HCT116 (cell line): Measurements from ENCODE around the gene NTN3. TPM values are rescaled to one million over a fixed set of nuclear protein-coding genes. Genes with fewer than 3 reads are reported as not detected.
A peak's percentile ranks its signal among the peaks of the same experiment; 100 is the strongest.

Experiments
- ATAC-seq: fragments of 200-7000 bp; cut with Tn5 transposase; 2 replicates; pipeline ENCODE4 v1.9.1; 2020; ENCODE audit warnings: mild to moderate bottlenecking, moderate library complexity
- BruUV-seq: library from RNA; stranded (reverse); fragments of 400-500 nt; replicated peaks from 2 replicates; lab custom pipeline; 2021; lab: Mats Ljungman, UMichigan
- CTCF ChIA-PET: fragments of 300-600 bp; sonication (Branson Sonifier 250); formaldehyde crosslinking; loops from one replicate; lab custom pipeline; 2021; ENCODE audit warnings: antibody characterized with exemption; lab: Charles Lee
- POLR2A ChIA-PET: fragments of 300-600, 350-600 bp; sonication (Branson Sonifier 250); formaldehyde crosslinking; loops from one replicate; lab custom pipeline; 2021; ENCODE audit warnings: antibody characterized with exemption; lab: Charles Lee
- RAD21 ChIA-PET, 2 experiments: fragments of 300-600 bp; sonication (Branson Sonifier 250); formaldehyde crosslinking; loops; one replicate each; lab custom pipeline; 2023; ENCODE audit warnings: low total read pairs in 2 of 2; ENCODE audit not compliant: uncharacterized antibody in 2 of 2, unreplicated experiment in 2 of 2, low non-redundant PET in 1 of 2; lab: Charles Lee
- DNase-seq: peaks from one replicate; pipeline ENCODE4 v3.0.0-alpha.2; 2010; ENCODE audit warnings: low read depth, low spot score
- H2AFZ ChIP-seq: fragments of 200-600 bp; shearing (Covaris generic), sonication (generic); 2 replicates; pipeline ENCODE4 v1.6.1; 2017; ENCODE audit warnings: low read depth, mixed run types, mixed read lengths, antibody characterized with exemption, low read length; ENCODE audit not compliant: poor library complexity, severe bottlenecking
- H3K27ac ChIP-seq: 2 replicates; pipeline ENCODE4 v1.5.1; 2012; ENCODE audit warnings: low read depth, low read length
- H3K27me3 ChIP-seq: fragments of 200-600 bp; sonication (generic); 2 replicates; pipeline ENCODE4 v1.6.1; 2016; ENCODE audit warnings: mixed run types, low read length, mixed read lengths; ENCODE audit not compliant: insufficient read depth
- H3K36me3 ChIP-seq, 2 experiments: fragments of 200-500 bp in 1 of 2; fragments of 200-600 bp in 1 of 2; sonication (Bioruptor generic) in 1 of 2; sonication (generic) in 1 of 2; 2 replicates each; pipeline versions ENCODE4 v1.5.1 to v1.6.1; 2014 to 2016; ENCODE audit warnings: low read length in 2 of 2, inconsistent platforms in 1 of 2, mixed read lengths in 1 of 2, mixed run types in 1 of 2; ENCODE audit not compliant: insufficient read depth in 2 of 2, control insufficient read depth in 1 of 2
- H3K4me1 ChIP-seq, 2 experiments: fragments of 200-600 bp in 1 of 2; sonication (generic) in 1 of 2; 2 replicates each; pipeline versions ENCODE4 v1.5.1 to v1.6.1; 2012 to 2017; ENCODE audit warnings: low read length in 2 of 2, inconsistent platforms in 1 of 2, mild to moderate bottlenecking in 1 of 2, mixed read lengths in 1 of 2, mixed run types in 1 of 2, moderate library complexity in 1 of 2; ENCODE audit not compliant: insufficient read depth in 2 of 2, control insufficient read depth in 1 of 2
- H3K4me2 ChIP-seq: fragments of 200-600 bp; sonication (generic); 2 replicates; pipeline ENCODE4 v1.6.1; 2017; ENCODE audit warnings: mixed run types, low read length, mixed read lengths
- H3K4me3 ChIP-seq, 2 experiments: fragments of 200-600 bp in 1 of 2; sonication (generic) in 1 of 2; replicated peaks in 1 of 2; 2 replicates each; pipeline ENCODE4 v1.5.1; 2011 to 2016; ENCODE audit warnings: low read length in 2 of 2, control low read depth in 1 of 2, low read depth in 1 of 2, mild to moderate bottlenecking in 1 of 2, mixed read lengths in 1 of 2, mixed run types in 1 of 2
- H3K79me2 ChIP-seq: fragments of 200-600 bp; sonication (generic); 2 replicates; pipeline ENCODE4 v1.6.1; 2017; ENCODE audit warnings: mild to moderate bottlenecking, mixed run types, low read length, moderate library complexity, mixed read lengths; ENCODE audit not compliant: insufficient read depth
- H3K9ac ChIP-seq: fragments of 200-600 bp; sonication (generic); 2 replicates; pipeline ENCODE4 v1.6.1; 2016; ENCODE audit warnings: low read length, mixed read lengths
- H3K9me2 ChIP-seq: fragments of 200-600 bp; sonication (generic), shearing (Covaris generic); 2 replicates; pipeline ENCODE4 v1.6.1; 2017; ENCODE audit warnings: mixed run types, mild to moderate bottlenecking, moderate library complexity; ENCODE audit not compliant: insufficient read depth
- H3K9me3 ChIP-seq, 2 experiments: fragments of 200-500 bp in 1 of 2; fragments of 200-600 bp in 1 of 2; sonication (Bioruptor generic) in 1 of 2; sonication (generic) in 1 of 2; 2 replicates each; pipeline ENCODE4 v1.6.1; 2014 to 2017; ENCODE audit warnings: low read length in 2 of 2, mixed read lengths in 2 of 2, inconsistent platforms in 1 of 2, low read depth in 1 of 2, mild to moderate bottlenecking in 1 of 2, mixed run types in 1 of 2, moderate library complexity in 1 of 2; ENCODE audit not compliant: control insufficient read depth in 1 of 2, insufficient read depth in 1 of 2
- H4K20me1 ChIP-seq: fragments of 200-600 bp; sonication (generic), shearing (Covaris generic); 2 replicates; pipeline ENCODE4 v1.6.1; 2017; ENCODE audit warnings: mixed run types, mild to moderate bottlenecking, moderate library complexity; ENCODE audit not compliant: insufficient read depth
- ATF3 ChIP-seq: IDR thresholded peaks from 2 replicates; pipeline ENCODE4 v1.6.1; 2012
- CTCF ChIP-seq, 3 experiments: fragments of 200-600 bp in 1 of 3; sonication (generic) in 1 of 3; IDR thresholded peaks in 2 of 3; conservative IDR thresholded peaks in 1 of 3; 2 replicates each; pipeline ENCODE4 v1.5.1; 2012 to 2017; ENCODE audit warnings: low read depth in 2 of 3, low read length in 2 of 3, antibody characterized with exemption in 1 of 3, borderline replicate concordance in 1 of 3, control low read depth in 1 of 3, mild to moderate bottlenecking in 1 of 3, mixed read lengths in 1 of 3, mixed run types in 1 of 3, moderate library complexity in 1 of 3; ENCODE audit not compliant: insufficient read depth in 1 of 3
- EGR1 ChIP-seq: IDR thresholded peaks from 2 replicates; pipeline ENCODE4 v1.6.1; 2012; ENCODE audit warnings: low read depth
- ELF1 ChIP-seq: IDR thresholded peaks from 2 replicates; pipeline ENCODE4 v1.6.1; 2012; ENCODE audit warnings: low read depth, borderline replicate concordance
- EZH2 ChIP-seq: fragments of 200-600 bp; sonication (generic); IDR thresholded peaks from 2 replicates; pipeline ENCODE4 v1.6.1; 2017; ENCODE audit warnings: antibody characterized with exemption, mixed run types
- FOSL1 ChIP-seq: IDR thresholded peaks from 2 replicates; pipeline ENCODE4 v1.6.1; 2012; ENCODE audit warnings: low read depth
- MAX ChIP-seq: IDR thresholded peaks from 2 replicates; pipeline ENCODE4 v1.6.1; 2012
- RAD21 ChIP-seq: IDR thresholded peaks from 2 replicates; pipeline ENCODE4 v1.6.1; 2012; ENCODE audit warnings: low read depth, mild to moderate bottlenecking
- REST ChIP-seq: IDR thresholded peaks from 2 replicates; pipeline ENCODE4 v1.6.1; 2012; ENCODE audit warnings: low read depth
- SIN3A ChIP-seq: IDR thresholded peaks from 2 replicates; pipeline ENCODE4 v1.6.1; 2012; ENCODE audit warnings: low read depth
- SP1 ChIP-seq: IDR thresholded peaks from 2 replicates; pipeline ENCODE4 v1.6.1; 2012; ENCODE audit warnings: low read depth
- YY1 ChIP-seq: IDR thresholded peaks from 2 replicates; pipeline ENCODE4 v1.6.1; 2011; ENCODE audit warnings: low read length, low read depth, moderate library complexity, mild to moderate bottlenecking; ENCODE audit not compliant: insufficient replicate concordance; ENCODE audit errors: extremely low read depth
- ZBTB33 ChIP-seq: IDR thresholded peaks from 2 replicates; pipeline ENCODE4 v1.6.1; 2011; ENCODE audit warnings: mild to moderate bottlenecking, low read length, moderate library complexity; ENCODE audit not compliant: insufficient replicate concordance; ENCODE audit errors: extremely low read depth
- ZFX ChIP-seq: fragments of 450-650 bp; IDR thresholded peaks from 2 replicates; pipeline ENCODE4 v1.6.1; 2017
- ZNF274 ChIP-seq: fragments of 200-500 bp; sonication (Bioruptor generic); IDR thresholded peaks from 2 replicates; pipeline ENCODE4 v1.6.1; 2014; ENCODE audit warnings: mild to moderate bottlenecking, low read depth, low read length, inconsistent platforms
- intact Hi-C: fragments of 100-400 bp; cut with micrococcal nuclease; formaldehyde crosslinking; loops from 2 replicates; pipeline ENCODE4 v1.10.0; 2022
- total RNA-seq: library from RNA; stranded (reverse); gene quantifications from one replicate; pipeline ENCODE4 v1.2.1, GENCODE V29; 2021; ENCODE audit not compliant: unreplicated experiment

The NTN3 gene
- total RNA-seq, 1 experiment from 2014 or later = 0.30 TPM

- Histone ChIP-seq H3K36me3 (peaks cover 0 to 4% of the 10 kb centered on the region in 2 experiments; a peak in 1 of 4 replicates), H2AFZ (no peak overlapping the region), H4K20me1 (no peaks in the 10 kb centered on the region), H3K4me1 (peaks cover 3 to 12% of the 10 kb centered on the region in 2 experiments; a peak in 3 of 4 replicates), H3K27ac (no peak overlapping the region; the same call in 1 of the 2 replicates), H3K27me3 (no peaks in the 10 kb centered on the region), H3K79me2 (no peaks in the 10 kb centered on the region), H3K9me3 (no peaks in the 10 kb centered on the region), H3K4me2 (peak overlapping the region; percentile 34), H3K9ac (no peak overlapping the region), H3K4me3 (no peak overlapping the region), H3K9me2 (no peaks in the 10 kb centered on the region)
- DNase-seq (no peak), ATAC-seq (peak; percentile 95)
- intact Hi-C loops = loop anchor here (5.0 to 10.0 kb wide), 3 partner anchors 159 to 306 kb away; partner anchors contain the start of genes ABCA3, CASKIN1 and RNPS1
- no TSS peak for BruUV-seq
- RAD21 ChIA-PET = interaction anchor here (0.9 kb wide), 2 partner anchors 26 to 307 kb away, joined by 3 to 6 read pairs; partner anchors contain the start of gene TBC1D24 (in 1 of the 2)
- CTCF ChIA-PET = interaction anchor here (0.5 to 1.7 kb wide), 12 partner anchors 10 to 636 kb away, joined by 3 to 15 read pairs (median 4); partner anchors contain the start of gene ECI1
- POLR2A ChIA-PET = interaction anchor here (1.0 kb wide), 1 partner anchor 32 kb away, joined by 3 read pairs; no protein-coding TSS in a partner anchor
- TF ChIP-seq ZBTB33 = no peak
- TF ChIP-seq MAX = no peak
- TF ChIP-seq CTCF (IDR thresholded peaks at IDR 0.05 in 2 of 3, conservative IDR thresholded peaks at IDR 0.05 in 1 of 3; ENCODE audit: borderline replicate concordance in 1 of 3, insufficient read depth in 1 of 3, low read depth in 2 of 3, low read length in 2 of 3) = peak; percentile 85 to 97 (median 95); a peak in 5 of 6 replicates
- TF ChIP-seq SIN3A = no peak
- no peak for TF ChIP-seq FOSL1
- TF ChIP-seq EZH2 = no peak
- no peak for TF ChIP-seq ELF1
- no peak for TF ChIP-seq ATF3
- no peak for TF ChIP-seq SP1
- no peak for TF ChIP-seq ZNF274
- no peak for TF ChIP-seq EGR1
- TF ChIP-seq REST = no peak
- no peak for TF ChIP-seq ZFX
- TF ChIP-seq RAD21 = peak; percentile 97
- no peak for TF ChIP-seq YY1
These were observed 30.0 kb downstream of the NTN3 start for GRCh38 chr16:2500918-2501750.
